MM.1S (cell line): ENCODE data around the gene RANBP6.

Experiments used
- DNase-seq: peaks from one replicate; pipeline ENCODE4 v3.0.0-alpha.2; 2015
- H2AFZ ChIP-seq: fragments of 300-600 bp; sonication (generic); 2 replicates; pipeline ENCODE4 v1.6.0; 2016; ENCODE audit warnings: antibody characterized with exemption, low read length
- H3F3A ChIP-seq: fragments of 300-600 bp; sonication (generic); 2 replicates; pipeline ENCODE4 v1.6.1; 2016; ENCODE audit warnings: mild to moderate bottlenecking, antibody characterized with exemption, low read length, moderate library complexity, mixed read lengths; ENCODE audit not compliant: insufficient read depth
- H3K27ac ChIP-seq: fragments of 300-600 bp; sonication (generic); 2 replicates; pipeline ENCODE4 v1.5.1; 2016; ENCODE audit warnings: mild to moderate bottlenecking, low read length
- H3K27me3 ChIP-seq: fragments of 300-600 bp; sonication (generic); replicated peaks from 2 replicates; pipeline ENCODE4 v1.6.0; 2016; ENCODE audit warnings: low read length; ENCODE audit not compliant: insufficient read depth
- H3K36me3 ChIP-seq: fragments of 300-600 bp; sonication (generic); replicated peaks from 2 replicates; pipeline ENCODE4 v1.6.1; 2016; ENCODE audit warnings: mild to moderate bottlenecking, low read length, mixed read lengths; ENCODE audit not compliant: insufficient read depth
- H3K4me1 ChIP-seq: fragments of 300-600 bp; sonication (generic); 2 replicates; pipeline ENCODE4 v1.6.1; 2016; ENCODE audit warnings: low read length, mixed read lengths
- H3K4me2 ChIP-seq: fragments of 300-600 bp; sonication (generic); 2 replicates; pipeline ENCODE4 v1.6.0; 2016; ENCODE audit warnings: low read depth, low read length
- H3K4me3 ChIP-seq: fragments of 300-600 bp; sonication (generic); 2 replicates; pipeline ENCODE4 v1.5.1; 2016; ENCODE audit warnings: low read length, mixed read lengths
- H3K79me2 ChIP-seq: fragments of 300-600 bp; sonication (generic); 2 replicates; pipeline ENCODE4 v1.6.1; 2016; ENCODE audit warnings: mixed run types, low read length, mixed read lengths
- H3K9ac ChIP-seq: fragments of 300-600 bp; sonication (generic); 2 replicates; pipeline ENCODE4 v1.6.1; 2016; ENCODE audit warnings: low read length, mixed read lengths
- H3K9me2 ChIP-seq: fragments of 300-600 bp; sonication (generic); replicated peaks from 2 replicates; pipeline ENCODE4 v1.6.1; 2016; ENCODE audit warnings: mild to moderate bottlenecking, low read length, mixed read lengths; ENCODE audit not compliant: insufficient read depth
- H3K9me3 ChIP-seq: fragments of 300-600 bp; sonication (generic); replicated peaks from 2 replicates; pipeline ENCODE4 v1.6.1; 2016; ENCODE audit warnings: mild to moderate bottlenecking, low read length, mixed read lengths; ENCODE audit not compliant: insufficient read depth
- H4K20me1 ChIP-seq: fragments of 300-600 bp; sonication (generic); 2 replicates; pipeline ENCODE4 v1.6.1; 2016; ENCODE audit warnings: mild to moderate bottlenecking, low read length, moderate library complexity, mixed read lengths; ENCODE audit not compliant: insufficient read depth
- EZH2 ChIP-seq: fragments of 300-600 bp; sonication (generic); optimal IDR thresholded peaks from 2 replicates; pipeline ENCODE3; 2017; ENCODE audit warnings: low read depth, mild to moderate bottlenecking, antibody characterized with exemption, low read length, mixed read lengths
- EZH2phosphoT487 ChIP-seq: fragments of 300-600 bp; sonication (generic); IDR thresholded peaks from 2 replicates; pipeline ENCODE4 v1.6.1; 2018; ENCODE audit warnings: antibody characterized with exemption, low read length
- TF ChIP-seq, protein P1 (sequence below): fragments of 300-600 bp; sonication (generic); IDR thresholded peaks from 2 replicates; pipeline ENCODE4 v1.5.1; 2016; ENCODE audit warnings: antibody characterized with exemption, low read length, mixed read lengths

RANBP6 gene

DNA sequence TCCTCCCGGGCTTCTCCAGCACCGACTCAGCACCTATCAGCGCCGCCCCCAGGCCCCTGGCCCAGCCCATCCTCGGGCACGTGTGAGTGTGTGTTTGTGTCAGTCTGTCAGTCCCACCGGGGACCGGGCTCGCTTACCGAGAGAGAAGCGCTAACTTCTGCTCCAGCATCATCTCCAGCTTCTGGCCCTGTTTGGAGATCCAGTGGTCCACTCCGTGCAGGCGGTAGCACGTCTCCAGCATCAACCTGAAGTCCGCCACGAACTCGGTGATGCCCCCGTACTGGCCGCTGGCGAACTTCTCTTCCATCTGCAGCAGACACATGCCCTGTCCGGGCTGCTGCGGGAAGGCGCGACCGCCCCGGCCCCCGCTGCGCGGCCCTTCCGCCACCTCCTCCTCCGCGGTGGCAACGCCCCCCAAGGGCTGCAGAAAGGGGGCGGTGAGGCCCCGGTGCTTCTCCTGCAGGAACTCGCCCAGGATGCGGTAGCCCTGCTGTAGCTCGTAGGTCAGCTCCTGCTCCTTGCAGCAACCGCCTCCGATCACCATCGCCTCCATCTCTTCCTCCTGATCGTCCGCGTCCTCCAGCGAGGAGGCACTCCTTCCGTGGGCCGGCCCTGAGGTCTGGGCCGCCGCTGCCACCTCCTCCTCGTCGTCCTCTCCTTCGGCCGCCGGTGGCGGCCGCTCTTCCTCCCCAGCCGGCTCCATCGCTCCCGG, 8.2 kb downstream of the RANBP6 start:
- peak; percentile 93 for DNase-seq
- H3K36me3 ChIP-seq: no peaks in the 10 kb centered on the region
- peaks cover 86% of the 10 kb centered on the region for H3K79me2 ChIP-seq
- TF ChIP-seq EZH2: no peak
- TF ChIP-seq, protein P1, sequence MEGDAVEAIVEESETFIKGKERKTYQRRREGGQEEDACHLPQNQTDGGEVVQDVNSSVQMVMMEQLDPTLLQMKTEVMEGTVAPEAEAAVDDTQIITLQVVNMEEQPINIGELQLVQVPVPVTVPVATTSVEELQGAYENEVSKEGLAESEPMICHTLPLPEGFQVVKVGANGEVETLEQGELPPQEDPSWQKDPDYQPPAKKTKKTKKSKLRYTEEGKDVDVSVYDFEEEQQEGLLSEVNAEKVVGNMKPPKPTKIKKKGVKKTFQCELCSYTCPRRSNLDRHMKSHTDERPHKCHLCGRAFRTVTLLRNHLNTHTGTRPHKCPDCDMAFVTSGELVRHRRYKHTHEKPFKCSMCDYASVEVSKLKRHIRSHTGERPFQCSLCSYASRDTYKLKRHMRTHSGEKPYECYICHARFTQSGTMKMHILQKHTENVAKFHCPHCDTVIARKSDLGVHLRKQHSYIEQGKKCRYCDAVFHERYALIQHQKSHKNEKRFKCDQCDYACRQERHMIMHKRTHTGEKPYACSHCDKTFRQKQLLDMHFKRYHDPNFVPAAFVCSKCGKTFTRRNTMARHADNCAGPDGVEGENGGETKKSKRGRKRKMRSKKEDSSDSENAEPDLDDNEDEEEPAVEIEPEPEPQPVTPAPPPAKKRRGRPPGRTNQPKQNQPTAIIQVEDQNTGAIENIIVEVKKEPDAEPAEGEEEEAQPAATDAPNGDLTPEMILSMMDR: no peak
- peaks cover 6% of the 10 kb centered on the region for H3K4me1 ChIP-seq
- H3K4me2 ChIP-seq: peak overlapping the region; percentile 91
- no peaks in the 10 kb centered on the region for H3K27me3 ChIP-seq
- H3K9ac ChIP-seq: peak overlapping the region; percentile 79
- peak overlapping the region; percentile 71 for H3K27ac ChIP-seq
- H2AFZ ChIP-seq: peak overlapping the region; percentile 71
- H3F3A ChIP-seq: peaks cover 15% of the 10 kb centered on the region
- peak overlapping the region; percentile 94 for H3K4me3 ChIP-seq
- no peaks in the 10 kb centered on the region for H3K9me2 ChIP-seq
- no peaks in the 10 kb centered on the region for H3K9me3 ChIP-seq
- no peaks in the 10 kb centered on the region; the same call in 1 of the 2 replicates for H4K20me1 ChIP-seq

DNA sequence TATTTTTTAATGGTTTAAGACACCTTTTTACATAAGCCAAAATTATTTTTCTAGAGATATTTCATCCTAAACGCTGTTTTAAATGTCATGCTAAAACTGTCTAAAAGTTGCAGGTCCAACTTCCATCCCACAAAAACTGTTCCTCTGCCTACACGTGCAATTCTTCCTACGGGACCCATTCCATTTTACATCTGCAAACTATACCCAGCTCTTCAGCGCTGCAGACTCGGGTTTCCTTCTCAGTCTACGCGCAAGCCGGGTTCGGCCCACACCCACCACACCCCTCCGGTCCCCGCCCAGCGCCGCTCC, 8.7 kb downstream of the RANBP6 start:
- no peak for TF ChIP-seq EZH2
- TF ChIP-seq, protein P1: no peak
- TF ChIP-seq EZH2phosphoT487: no peak
- no peak for DNase-seq
- H4K20me1 ChIP-seq: no peaks in the 10 kb centered on the region; the same call in 1 of the 2 replicates
- H2AFZ ChIP-seq: no peak overlapping the region
- peak overlapping the region; percentile 94 for H3K4me3 ChIP-seq
- peaks cover 6% of the 10 kb centered on the region for H3K4me1 ChIP-seq
- no peaks in the 10 kb centered on the region for H3K27me3 ChIP-seq
- H3K9me2 ChIP-seq: no peaks in the 10 kb centered on the region
- peaks cover 86% of the 10 kb centered on the region for H3K79me2 ChIP-seq
- peak overlapping the region; percentile 91 for H3K4me2 ChIP-seq
- H3K9ac ChIP-seq: no peak overlapping the region; the same call in 1 of the 2 replicates
- peak overlapping the region; percentile 71; the same call in 1 of the 2 replicates for H3K27ac ChIP-seq
- no peaks in the 10 kb centered on the region for H3K36me3 ChIP-seq
- peaks cover 15% of the 10 kb centered on the region for H3F3A ChIP-seq
- no peaks in the 10 kb centered on the region for H3K9me3 ChIP-seq

GRCh38 chr9:6000955-6001354, 14.5 kb downstream of the RANBP6 start:
- H3K9me3 ChIP-seq: no peaks in the 10 kb centered on the region
- no peak for DNase-seq
- H3K4me1 ChIP-seq: peaks cover 3% of the 10 kb centered on the region
- H4K20me1 ChIP-seq: no peaks in the 10 kb centered on the region; the same call in 1 of the 2 replicates
- H3K27ac ChIP-seq: no peak overlapping the region
- no peaks in the 10 kb centered on the region for H3K36me3 ChIP-seq
- no peak overlapping the region for H3K9ac ChIP-seq
- H3K4me3 ChIP-seq: no peak overlapping the region
- H3K4me2 ChIP-seq: no peak overlapping the region
- TF ChIP-seq, protein P1: no peak
- no peaks in the 10 kb centered on the region for H3F3A ChIP-seq
- H3K27me3 ChIP-seq: no peaks in the 10 kb centered on the region
- peaks cover 78% of the 10 kb centered on the region for H3K79me2 ChIP-seq
- no peaks in the 10 kb centered on the region for H3K9me2 ChIP-seq
- no peak overlapping the region for H2AFZ ChIP-seq
